22Rv1 (cell line): Measurements from ENCODE around the gene RBCK1.

Experiments used
- ZFX ChIP-seq: fragments of 450-650 bp; IDR thresholded peaks from 2 replicates; pipeline ENCODE4 v1.6.1; 2017; ENCODE audit warnings: antibody characterized with exemption, borderline replicate concordance
- TF ChIP-seq, protein P1 (sequence below): fragments of 450-650 bp; IDR thresholded peaks from 2 replicates; pipeline ENCODE4 v1.5.1; 2017; ENCODE audit warnings: mild to moderate bottlenecking

DNA sequence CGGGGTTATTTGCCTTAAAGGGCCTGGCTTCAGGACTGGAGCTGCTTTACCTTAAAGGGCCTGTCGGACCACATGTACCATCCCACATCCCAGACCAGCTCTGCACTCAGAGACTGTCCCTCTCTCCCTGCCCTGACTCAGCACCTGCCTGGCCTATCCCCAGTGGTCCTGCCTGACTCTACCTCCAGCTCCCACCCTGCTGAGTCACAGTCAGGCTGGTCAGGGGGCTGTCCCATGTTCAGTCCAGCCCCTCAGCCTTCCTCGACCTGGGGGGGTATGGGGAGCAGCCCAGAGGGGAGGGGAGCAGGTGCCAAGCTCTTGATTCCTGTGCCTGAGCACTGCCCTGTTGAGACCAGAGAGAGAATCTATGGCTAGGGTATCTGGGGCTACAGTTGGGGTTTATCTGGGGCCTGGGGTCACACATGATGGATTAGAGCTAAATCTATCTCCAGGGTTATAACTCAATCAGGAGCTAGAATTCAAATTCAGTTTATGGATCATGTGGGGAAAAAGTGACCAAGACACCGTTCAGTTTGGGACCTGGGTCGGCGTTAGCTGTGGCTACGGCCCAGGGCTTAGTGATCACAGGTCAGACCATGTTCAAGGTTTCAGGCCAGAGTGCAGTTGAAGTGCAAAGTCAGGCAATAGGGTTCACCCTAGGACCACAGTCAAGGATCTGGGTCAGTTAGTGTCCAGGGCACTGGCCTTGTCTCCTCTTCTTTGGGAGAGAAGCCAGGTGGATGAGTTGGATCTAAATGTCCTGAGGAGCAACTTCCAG is 36.9 kb upstream of the RBCK1 start:
- TF ChIP-seq, protein P1, sequence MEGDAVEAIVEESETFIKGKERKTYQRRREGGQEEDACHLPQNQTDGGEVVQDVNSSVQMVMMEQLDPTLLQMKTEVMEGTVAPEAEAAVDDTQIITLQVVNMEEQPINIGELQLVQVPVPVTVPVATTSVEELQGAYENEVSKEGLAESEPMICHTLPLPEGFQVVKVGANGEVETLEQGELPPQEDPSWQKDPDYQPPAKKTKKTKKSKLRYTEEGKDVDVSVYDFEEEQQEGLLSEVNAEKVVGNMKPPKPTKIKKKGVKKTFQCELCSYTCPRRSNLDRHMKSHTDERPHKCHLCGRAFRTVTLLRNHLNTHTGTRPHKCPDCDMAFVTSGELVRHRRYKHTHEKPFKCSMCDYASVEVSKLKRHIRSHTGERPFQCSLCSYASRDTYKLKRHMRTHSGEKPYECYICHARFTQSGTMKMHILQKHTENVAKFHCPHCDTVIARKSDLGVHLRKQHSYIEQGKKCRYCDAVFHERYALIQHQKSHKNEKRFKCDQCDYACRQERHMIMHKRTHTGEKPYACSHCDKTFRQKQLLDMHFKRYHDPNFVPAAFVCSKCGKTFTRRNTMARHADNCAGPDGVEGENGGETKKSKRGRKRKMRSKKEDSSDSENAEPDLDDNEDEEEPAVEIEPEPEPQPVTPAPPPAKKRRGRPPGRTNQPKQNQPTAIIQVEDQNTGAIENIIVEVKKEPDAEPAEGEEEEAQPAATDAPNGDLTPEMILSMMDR = no peak
- TF ChIP-seq ZFX = no peak
